GM23338 (cell line): Measurements from ENCODE around the gene SLC24A4.

Experiments
- EZH2 ChIP-seq: fragments of 200-600 bp; sonication (generic); IDR thresholded peaks from one replicate; pipeline ENCODE4 v1.8.0; 2017; ENCODE audit warnings: antibody characterized with exemption, mild to moderate bottlenecking, low read depth; ENCODE audit not compliant: unreplicated experiment
- ZNF331 ChIP-seq: fragments of 250-450 bp; sonication (Bioruptor Pico); IDR thresholded peaks from 2 replicates; pipeline ENCODE4 v1.5.0; 2020; ENCODE audit warnings: low read depth, mild to moderate bottlenecking, moderate library complexity
- TF ChIP-seq, protein P1 (sequence below), 2 experiments: fragments of 200-600 bp in 1 of 2; sonication (generic) in 1 of 2; conservative IDR thresholded peaks; 2 replicates each; pipeline versions ENCODE4 v1.5.1 to v1.6.1; 2016 to 2017; ENCODE audit warnings: antibody characterized with exemption in 2 of 2, low read depth in 2 of 2, mild to moderate bottlenecking in 2 of 2, moderate library complexity in 1 of 2

DNA sequence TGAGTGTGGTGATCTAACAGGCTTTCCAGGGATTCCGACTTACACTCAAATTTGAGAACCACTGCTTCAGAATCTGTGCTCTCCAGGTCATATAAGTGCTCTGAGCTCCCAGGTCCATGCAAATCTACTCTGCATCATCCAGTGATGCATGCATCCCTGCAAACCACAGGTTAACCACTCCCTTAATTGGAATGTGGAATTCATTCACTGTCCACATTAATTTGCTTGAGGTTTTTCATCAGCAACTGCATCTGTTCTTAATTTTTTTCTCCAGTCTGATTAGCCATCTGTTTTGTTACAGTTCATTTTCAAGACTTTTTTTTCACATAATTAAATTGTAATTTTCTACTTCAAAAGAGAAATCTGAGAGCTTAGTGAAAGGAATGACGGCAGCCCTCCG, 147.2 kb downstream of the SLC24A4 start:
- TF ChIP-seq, protein P1, sequence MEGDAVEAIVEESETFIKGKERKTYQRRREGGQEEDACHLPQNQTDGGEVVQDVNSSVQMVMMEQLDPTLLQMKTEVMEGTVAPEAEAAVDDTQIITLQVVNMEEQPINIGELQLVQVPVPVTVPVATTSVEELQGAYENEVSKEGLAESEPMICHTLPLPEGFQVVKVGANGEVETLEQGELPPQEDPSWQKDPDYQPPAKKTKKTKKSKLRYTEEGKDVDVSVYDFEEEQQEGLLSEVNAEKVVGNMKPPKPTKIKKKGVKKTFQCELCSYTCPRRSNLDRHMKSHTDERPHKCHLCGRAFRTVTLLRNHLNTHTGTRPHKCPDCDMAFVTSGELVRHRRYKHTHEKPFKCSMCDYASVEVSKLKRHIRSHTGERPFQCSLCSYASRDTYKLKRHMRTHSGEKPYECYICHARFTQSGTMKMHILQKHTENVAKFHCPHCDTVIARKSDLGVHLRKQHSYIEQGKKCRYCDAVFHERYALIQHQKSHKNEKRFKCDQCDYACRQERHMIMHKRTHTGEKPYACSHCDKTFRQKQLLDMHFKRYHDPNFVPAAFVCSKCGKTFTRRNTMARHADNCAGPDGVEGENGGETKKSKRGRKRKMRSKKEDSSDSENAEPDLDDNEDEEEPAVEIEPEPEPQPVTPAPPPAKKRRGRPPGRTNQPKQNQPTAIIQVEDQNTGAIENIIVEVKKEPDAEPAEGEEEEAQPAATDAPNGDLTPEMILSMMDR (conservative IDR thresholded peaks at IDR 0.05; ENCODE audit: low read depth in 2 of 2): no peak
- no peak for TF ChIP-seq EZH2
- TF ChIP-seq ZNF331 (CRISPR knock-in tag): no peak
